SH-SY5Y (cell line): ENCODE data around the gene NEGR1.

Experiments used
- GATA2 ChIP-seq: IDR thresholded peaks from 2 replicates; pipeline ENCODE4 v1.6.1; 2011; ENCODE audit warnings: mild to moderate bottlenecking, low read depth, low read length
- GATA3 ChIP-seq: IDR thresholded peaks from 2 replicates; pipeline ENCODE4 v1.6.1; 2011; ENCODE audit warnings: low read depth, mild to moderate bottlenecking, low read length, moderate library complexity

The NEGR1 gene

GRCh38 chr1:71424536-71424935 is 857.8 kb downstream of the NEGR1 start:
- TF ChIP-seq GATA3 (no peak), GATA2 (no peak)

- no peak for TF ChIP-seq GATA2
- TF ChIP-seq GATA3 = no peak
These were observed 860.1 kb downstream of the NEGR1 start for GRCh38 chr1:71422221-71422620.

- TF ChIP-seq GATA3 (no peak), GATA2 (no peak)
These were observed 864.9 kb downstream of the NEGR1 start for GRCh38 chr1:71417421-71417820.

DNA sequence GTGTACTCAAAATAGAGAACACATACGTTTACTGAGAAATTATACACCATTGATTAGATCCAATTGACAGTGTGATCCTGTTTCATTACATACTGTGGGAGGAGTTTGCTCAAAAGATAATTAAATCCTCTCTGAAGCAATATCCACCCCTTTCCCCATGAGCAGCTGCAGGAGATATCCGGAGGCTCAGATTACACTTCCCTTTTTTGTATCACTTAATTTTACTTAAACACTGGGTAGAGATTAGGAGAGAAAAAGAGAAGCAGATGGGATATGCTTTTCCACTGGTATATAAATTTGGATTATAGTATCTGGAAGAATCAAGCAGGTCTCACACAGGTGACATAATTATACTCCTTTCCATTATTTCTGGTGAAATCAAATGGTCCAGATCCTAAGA is 868.2 kb downstream of the NEGR1 start:
- TF ChIP-seq GATA3 (no peak), GATA2 (no peak)

DNA sequence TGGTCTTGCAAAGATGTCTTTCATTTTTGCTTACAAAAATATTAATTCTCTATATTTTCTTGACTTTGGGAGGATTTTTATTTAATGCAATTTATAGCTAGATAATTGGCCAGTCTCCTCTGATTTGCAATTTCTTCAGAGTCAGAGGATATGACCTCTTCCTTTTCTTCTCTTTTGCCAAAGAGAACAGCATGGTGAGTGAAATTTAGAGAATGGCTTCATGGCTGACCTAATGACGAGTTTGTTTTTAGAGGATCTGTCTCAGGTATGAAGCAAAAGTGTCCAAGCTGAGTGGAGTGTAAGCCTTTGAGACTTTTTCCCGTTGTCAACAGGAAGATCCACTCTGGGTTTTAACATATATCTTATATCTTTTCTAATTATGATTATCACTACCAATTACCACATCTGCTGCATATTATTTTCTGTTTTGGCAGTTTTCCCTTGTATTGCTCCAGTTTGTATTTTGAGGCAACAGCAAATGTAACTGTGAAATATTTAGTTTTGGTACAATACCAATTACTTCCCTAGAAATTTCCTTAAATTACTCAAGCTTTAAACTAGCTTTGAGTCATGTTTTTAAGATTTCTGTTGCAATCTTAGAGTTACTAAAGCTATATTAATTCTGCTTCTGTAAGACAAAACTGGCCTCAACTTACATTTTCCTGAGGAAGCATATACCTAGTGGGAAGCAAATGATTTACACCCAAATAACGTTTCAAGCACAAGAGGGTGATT is 868.7 kb downstream of the NEGR1 start:
- no peak for TF ChIP-seq GATA2
- TF ChIP-seq GATA3 = no peak

DNA sequence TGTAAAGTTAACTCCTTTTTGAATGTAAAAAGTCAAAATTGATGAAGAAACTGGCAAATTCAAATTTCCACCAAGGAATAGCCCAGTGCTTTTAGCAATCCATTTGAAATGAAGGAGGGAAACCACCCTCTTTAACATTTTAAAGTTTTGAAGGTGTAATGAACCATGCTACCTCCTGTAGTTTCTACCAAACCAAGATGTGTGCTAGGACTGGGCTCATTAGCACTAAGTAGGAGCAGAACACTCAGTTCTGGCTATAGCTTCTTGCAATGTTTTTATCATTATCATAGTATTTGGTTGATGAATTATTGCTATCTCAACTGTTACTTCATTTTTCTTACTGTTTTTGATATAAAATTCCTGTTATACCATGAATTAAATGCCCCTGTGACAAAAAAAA is 882.3 kb downstream of the NEGR1 start:
- TF ChIP-seq GATA3 (no peak), GATA2 (no peak)

- TF ChIP-seq GATA3 (no peak), GATA2 (no peak)
These were observed 882.7 kb downstream of the NEGR1 start for GRCh38 chr1:71399594-71399993.

DNA sequence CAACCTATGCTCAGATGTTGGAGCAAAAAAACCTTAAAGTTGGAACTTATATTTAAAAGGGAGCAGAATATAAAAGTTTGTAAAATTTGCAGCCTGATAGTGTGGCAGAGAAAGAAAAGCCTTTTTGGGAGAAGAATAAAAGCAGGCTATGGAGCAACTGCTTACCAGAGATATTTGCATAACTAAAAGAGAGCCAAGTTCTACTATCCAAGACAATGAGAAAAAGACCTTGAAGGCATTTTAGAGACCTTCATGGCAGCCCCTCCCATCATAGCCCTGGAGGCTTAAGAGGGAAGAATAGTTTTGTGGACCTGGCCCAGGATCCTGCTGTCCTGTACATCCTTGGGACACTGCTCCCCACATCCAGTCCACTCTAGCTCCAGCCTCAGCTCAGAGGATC is 889.0 kb downstream of the NEGR1 start:
- TF ChIP-seq GATA2 (no peak), GATA3 (no peak)

DNA sequence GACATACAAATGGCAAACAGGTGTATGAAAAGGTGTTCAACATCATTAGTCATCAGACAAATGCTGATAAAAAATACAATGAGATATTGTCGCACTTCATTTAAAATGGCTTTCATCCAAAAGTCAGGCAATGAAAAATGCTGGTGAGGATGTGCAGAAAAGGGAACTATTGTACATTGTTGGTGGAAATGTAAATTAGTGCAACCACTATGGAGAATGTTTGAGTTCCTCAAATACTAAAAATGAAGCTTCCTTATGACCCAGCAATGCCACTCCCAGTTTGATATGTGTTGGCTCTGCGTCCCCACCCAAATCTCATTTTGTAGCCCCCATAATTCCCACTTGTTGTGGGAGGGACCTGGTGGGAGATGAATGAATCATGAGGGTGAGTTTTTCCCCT is 891.8 kb downstream of the NEGR1 start:
- TF ChIP-seq GATA3 (no peak), GATA2 (no peak)

DNA sequence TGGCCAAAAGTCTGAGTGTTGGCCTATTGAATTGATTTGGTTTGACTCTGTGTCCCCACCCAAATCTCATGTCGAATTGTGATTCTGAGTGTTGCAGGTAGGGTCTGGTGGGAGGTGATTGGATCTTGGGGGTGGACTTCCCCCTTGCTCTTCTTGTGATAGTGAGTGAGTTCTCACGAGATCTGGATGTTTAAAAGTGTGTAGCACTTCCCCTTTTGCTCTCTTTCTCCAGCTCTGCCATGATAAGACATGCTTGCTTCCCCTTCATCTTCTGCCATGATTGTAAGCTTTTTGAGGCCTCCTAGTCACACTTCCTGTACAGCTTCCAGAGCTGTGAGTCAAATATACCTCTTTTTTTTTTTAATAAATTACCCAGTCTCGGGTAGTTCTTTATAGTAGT is 904.5 kb downstream of the NEGR1 start:
- TF ChIP-seq GATA2 (no peak), GATA3 (no peak)

GRCh38 chr1:71372496-71372895 is 909.8 kb downstream of the NEGR1 start:
- TF ChIP-seq GATA2 (no peak), GATA3 (no peak)

- TF ChIP-seq GATA2 = no peak
- TF ChIP-seq GATA3 = no peak
These were observed 910.8 kb downstream of the NEGR1 start for GRCh38 chr1:71371581-71371980.

- TF ChIP-seq GATA3 (no peak), GATA2 (no peak)
These were observed 918.1 kb downstream of the NEGR1 start for GRCh38 chr1:71364236-71364635.

- TF ChIP-seq GATA3 = no peak
- TF ChIP-seq GATA2 = no peak
These were observed 919.6 kb downstream of the NEGR1 start for GRCh38 chr1:71362691-71363090.

- TF ChIP-seq GATA3 (no peak), GATA2 (no peak)
These were observed 920.3 kb downstream of the NEGR1 start for GRCh38 chr1:71362076-71362475.

GRCh38 chr1:71357708-71358107 is 924.6 kb downstream of the NEGR1 start:
- TF ChIP-seq GATA2 = no peak
- TF ChIP-seq GATA3 = no peak
